AG09319 (cell line): ENCODE data around the gene USH2A.

Experiments used
- DNase-seq: peaks from one replicate; pipeline ENCODE4 v3.0.0-alpha.2; 2010; ENCODE audit warnings: low read depth; ENCODE audit errors: extremely low read depth
- TF ChIP-seq, protein P1 (sequence below): IDR thresholded peaks from 2 replicates; pipeline ENCODE4 v1.5.1; 2011; ENCODE audit warnings: low read depth, mild to moderate bottlenecking, inconsistent platforms, low read length, moderate library complexity

The USH2A gene

DNA sequence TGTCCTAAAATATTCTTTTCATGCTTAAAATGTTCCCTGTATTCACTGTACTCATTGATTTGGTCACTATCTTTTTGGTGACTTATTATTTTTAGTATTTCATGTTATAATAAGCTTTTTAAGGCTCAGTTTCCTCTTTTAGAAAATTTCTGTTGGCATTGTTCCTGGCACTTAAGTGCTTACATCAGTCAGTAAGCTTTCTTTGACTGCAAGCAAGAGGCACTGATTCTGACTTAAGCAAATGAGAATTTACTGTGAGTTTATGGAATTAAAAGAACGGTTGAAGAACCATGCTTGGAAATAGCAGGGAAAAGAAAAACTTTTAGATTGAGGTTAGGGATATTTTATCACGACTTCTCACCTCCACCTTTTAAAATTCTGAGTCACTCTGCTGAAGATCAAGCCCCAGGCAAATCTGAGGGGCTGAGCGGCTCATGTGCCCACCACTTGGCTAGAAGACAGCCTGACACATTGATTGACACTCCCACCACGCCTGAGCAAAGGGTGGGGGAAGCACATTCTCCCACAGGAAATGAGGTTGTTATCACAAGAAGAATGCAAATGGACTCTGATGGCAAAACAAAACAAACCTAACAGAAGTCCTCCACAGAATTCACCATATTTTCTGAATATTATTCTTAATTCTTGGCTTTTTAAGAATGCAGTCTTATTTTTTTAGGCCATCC, 753.3 kb downstream of the USH2A start:
- TF ChIP-seq, protein P1, sequence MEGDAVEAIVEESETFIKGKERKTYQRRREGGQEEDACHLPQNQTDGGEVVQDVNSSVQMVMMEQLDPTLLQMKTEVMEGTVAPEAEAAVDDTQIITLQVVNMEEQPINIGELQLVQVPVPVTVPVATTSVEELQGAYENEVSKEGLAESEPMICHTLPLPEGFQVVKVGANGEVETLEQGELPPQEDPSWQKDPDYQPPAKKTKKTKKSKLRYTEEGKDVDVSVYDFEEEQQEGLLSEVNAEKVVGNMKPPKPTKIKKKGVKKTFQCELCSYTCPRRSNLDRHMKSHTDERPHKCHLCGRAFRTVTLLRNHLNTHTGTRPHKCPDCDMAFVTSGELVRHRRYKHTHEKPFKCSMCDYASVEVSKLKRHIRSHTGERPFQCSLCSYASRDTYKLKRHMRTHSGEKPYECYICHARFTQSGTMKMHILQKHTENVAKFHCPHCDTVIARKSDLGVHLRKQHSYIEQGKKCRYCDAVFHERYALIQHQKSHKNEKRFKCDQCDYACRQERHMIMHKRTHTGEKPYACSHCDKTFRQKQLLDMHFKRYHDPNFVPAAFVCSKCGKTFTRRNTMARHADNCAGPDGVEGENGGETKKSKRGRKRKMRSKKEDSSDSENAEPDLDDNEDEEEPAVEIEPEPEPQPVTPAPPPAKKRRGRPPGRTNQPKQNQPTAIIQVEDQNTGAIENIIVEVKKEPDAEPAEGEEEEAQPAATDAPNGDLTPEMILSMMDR: no peak
- DNase-seq: no peak

DNA sequence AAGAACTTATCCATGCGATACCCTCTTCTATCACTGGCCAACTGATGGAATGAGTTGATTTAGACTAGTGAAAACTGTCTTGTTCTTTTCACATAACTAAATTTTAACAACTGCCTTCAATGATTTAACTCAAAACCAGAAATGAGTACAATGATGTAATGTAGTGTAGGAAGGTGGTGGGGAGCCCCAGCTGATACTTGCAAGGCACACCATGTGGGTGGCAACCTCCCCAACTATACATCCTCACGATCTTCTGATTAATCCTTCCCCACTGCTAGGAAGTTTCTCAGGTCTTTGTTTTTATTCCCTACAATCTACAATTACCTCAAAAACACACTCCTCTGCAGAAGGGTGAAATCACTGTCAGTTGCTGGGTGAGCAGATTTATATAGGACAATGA, 755.5 kb downstream of the USH2A start:
- no peak for DNase-seq
- TF ChIP-seq, protein P1: no peak

DNA sequence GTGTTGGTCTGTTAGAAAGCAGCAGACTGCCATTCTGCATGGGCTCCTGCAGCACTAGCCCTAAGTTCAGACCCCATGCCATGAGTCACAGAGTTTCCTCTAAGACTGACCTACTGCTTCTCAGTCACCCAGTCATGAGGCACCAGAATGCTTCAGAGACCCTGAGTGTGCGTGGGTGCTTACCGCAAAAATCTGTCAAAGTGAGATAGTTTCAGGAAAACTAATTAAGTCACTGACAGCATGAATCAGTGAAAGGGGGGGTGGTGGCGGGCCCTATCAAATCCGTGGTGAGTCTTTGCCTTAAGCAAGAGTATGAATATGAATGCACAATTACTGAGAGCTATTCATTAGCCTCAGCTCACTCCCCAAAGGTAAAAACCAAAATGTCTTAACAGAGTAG, 758.0 kb downstream of the USH2A start:
- DNase-seq: no peak
- TF ChIP-seq, protein P1: no peak

DNA sequence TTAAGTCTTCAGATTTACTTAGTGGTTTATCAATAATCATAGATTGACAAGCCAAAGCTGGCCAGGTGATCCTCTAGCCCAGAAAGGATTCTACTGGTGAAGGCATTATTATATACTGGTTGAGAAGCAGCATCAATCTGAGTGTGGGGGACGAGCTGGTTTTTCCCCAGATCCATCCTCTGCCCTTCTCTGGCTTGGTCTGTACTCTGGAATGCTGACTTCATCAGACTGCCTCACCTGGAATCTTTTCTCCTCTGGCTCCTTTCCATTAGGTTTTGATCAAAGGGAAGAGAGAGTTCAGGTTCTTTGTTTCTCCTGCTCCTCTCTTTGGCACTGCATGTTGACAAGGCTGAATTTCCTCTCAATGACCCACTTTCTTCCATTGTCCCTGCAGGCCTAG, 762.2 kb downstream of the USH2A start:
- TF ChIP-seq, protein P1: no peak
- DNase-seq: no peak

DNA sequence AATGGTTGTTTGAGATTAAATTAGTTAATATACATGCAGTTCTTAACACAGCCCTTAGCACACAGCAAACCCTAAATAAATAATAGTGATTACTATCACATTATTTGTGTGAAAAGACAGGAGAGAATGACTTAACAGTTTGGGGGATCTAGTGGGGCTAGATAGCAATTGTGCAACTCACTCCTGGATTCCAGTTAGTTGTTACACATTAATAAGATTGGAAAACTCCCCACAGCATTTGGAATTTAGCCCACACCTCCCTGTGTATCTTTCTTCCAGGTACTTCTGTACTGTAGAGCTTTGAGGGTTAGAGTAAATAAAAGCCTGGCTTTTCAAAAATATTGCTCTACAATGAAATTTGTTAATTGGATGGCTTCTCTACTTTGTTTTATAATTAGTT, 763.0 kb downstream of the USH2A start:
- DNase-seq: no peak
- TF ChIP-seq, protein P1: no peak

DNA sequence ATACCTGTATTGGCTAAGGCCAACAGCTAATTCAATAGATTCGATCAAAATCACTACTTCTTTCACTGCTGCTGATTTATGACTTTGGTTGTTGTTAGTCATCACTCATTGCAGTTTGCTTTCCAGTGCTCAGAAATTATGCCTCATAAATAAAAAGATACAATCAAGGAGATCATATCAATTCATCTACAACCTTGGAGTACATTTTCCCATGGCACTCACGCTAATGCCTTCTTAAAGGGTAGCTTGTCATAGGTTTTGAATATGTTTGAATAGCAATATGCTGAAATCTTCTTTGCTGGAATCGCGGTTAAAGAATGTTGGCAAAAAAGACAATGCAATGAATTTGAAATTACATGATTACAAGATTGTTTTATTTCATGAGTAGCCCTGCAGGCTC, 766.2 kb downstream of the USH2A start:
- TF ChIP-seq, protein P1: no peak
- DNase-seq: no peak

DNA sequence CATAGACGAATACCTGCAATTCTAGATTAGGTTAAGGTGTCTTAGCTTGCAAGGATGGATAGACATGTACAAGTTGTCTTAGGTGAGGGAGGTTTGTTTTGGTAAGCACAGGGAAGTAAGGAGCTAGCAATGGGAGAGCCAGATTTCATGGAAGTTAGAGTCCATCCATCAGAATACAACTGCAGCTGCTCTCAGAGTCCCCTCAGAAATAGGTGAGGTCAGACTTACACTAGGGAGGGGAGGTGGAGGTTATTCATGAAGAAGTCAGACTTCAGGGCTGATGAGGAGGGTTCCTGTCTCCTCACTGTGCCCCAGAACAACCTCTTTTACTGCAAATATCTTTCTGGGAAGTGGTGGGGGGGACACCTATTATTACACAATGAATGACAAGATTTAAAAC, 770.9 kb downstream of the USH2A start:
- TF ChIP-seq, protein P1: no peak
- no peak for DNase-seq
